HCT116 (cell line): Measurements from ENCODE around the gene RAB11A. TPM values are rescaled to one million over a fixed set of nuclear protein-coding genes. Genes with fewer than 3 reads are reported as not detected.

Experiments
- ATAC-seq: fragments of 200-7000 bp; cut with Tn5 transposase; 2 replicates; pipeline ENCODE4 v1.9.1; 2020; ENCODE audit warnings: mild to moderate bottlenecking, moderate library complexity
- BruUV-seq: library from RNA; stranded (reverse); fragments of 400-500 nt; replicated peaks from 2 replicates; lab custom pipeline; 2021; lab: Mats Ljungman, UMichigan
- CTCF ChIA-PET: fragments of 300-600 bp; sonication (Branson Sonifier 250); formaldehyde crosslinking; loops from one replicate; lab custom pipeline; 2021; ENCODE audit warnings: antibody characterized with exemption; lab: Charles Lee
- POLR2A ChIA-PET: fragments of 300-600, 350-600 bp; sonication (Branson Sonifier 250); formaldehyde crosslinking; loops from one replicate; lab custom pipeline; 2021; ENCODE audit warnings: antibody characterized with exemption; lab: Charles Lee
- RAD21 ChIA-PET, 2 experiments: fragments of 300-600 bp; sonication (Branson Sonifier 250); formaldehyde crosslinking; loops; one replicate each; lab custom pipeline; 2023; ENCODE audit warnings: low total read pairs in 2 of 2; ENCODE audit not compliant: uncharacterized antibody in 2 of 2, unreplicated experiment in 2 of 2, low non-redundant PET in 1 of 2; lab: Charles Lee
- DNase-seq: peaks from one replicate; pipeline ENCODE4 v3.0.0-alpha.2; 2010; ENCODE audit warnings: low read depth, low spot score
- H2AFZ ChIP-seq: fragments of 200-600 bp; shearing (Covaris generic), sonication (generic); 2 replicates; pipeline ENCODE4 v1.6.1; 2017; ENCODE audit warnings: low read depth, mixed run types, mixed read lengths, antibody characterized with exemption, low read length; ENCODE audit not compliant: poor library complexity, severe bottlenecking
- H3K27ac ChIP-seq: 2 replicates; pipeline ENCODE4 v1.5.1; 2012; ENCODE audit warnings: low read depth, low read length
- H3K27me3 ChIP-seq: fragments of 200-600 bp; sonication (generic); 2 replicates; pipeline ENCODE4 v1.6.1; 2016; ENCODE audit warnings: mixed run types, low read length, mixed read lengths; ENCODE audit not compliant: insufficient read depth
- H3K36me3 ChIP-seq, 2 experiments: fragments of 200-500 bp in 1 of 2; fragments of 200-600 bp in 1 of 2; sonication (Bioruptor generic) in 1 of 2; sonication (generic) in 1 of 2; 2 replicates each; pipeline versions ENCODE4 v1.5.1 to v1.6.1; 2014 to 2016; ENCODE audit warnings: low read length in 2 of 2, inconsistent platforms in 1 of 2, mixed read lengths in 1 of 2, mixed run types in 1 of 2; ENCODE audit not compliant: insufficient read depth in 2 of 2, control insufficient read depth in 1 of 2
- H3K4me1 ChIP-seq, 2 experiments: fragments of 200-600 bp in 1 of 2; sonication (generic) in 1 of 2; 2 replicates each; pipeline versions ENCODE4 v1.5.1 to v1.6.1; 2012 to 2017; ENCODE audit warnings: low read length in 2 of 2, inconsistent platforms in 1 of 2, mild to moderate bottlenecking in 1 of 2, mixed read lengths in 1 of 2, mixed run types in 1 of 2, moderate library complexity in 1 of 2; ENCODE audit not compliant: insufficient read depth in 2 of 2, control insufficient read depth in 1 of 2
- H3K4me2 ChIP-seq: fragments of 200-600 bp; sonication (generic); 2 replicates; pipeline ENCODE4 v1.6.1; 2017; ENCODE audit warnings: mixed run types, low read length, mixed read lengths
- H3K4me3 ChIP-seq, 2 experiments: fragments of 200-600 bp in 1 of 2; sonication (generic) in 1 of 2; replicated peaks in 1 of 2; 2 replicates each; pipeline ENCODE4 v1.5.1; 2011 to 2016; ENCODE audit warnings: low read length in 2 of 2, control low read depth in 1 of 2, low read depth in 1 of 2, mild to moderate bottlenecking in 1 of 2, mixed read lengths in 1 of 2, mixed run types in 1 of 2
- H3K79me2 ChIP-seq: fragments of 200-600 bp; sonication (generic); 2 replicates; pipeline ENCODE4 v1.6.1; 2017; ENCODE audit warnings: mild to moderate bottlenecking, mixed run types, low read length, moderate library complexity, mixed read lengths; ENCODE audit not compliant: insufficient read depth
- H3K9ac ChIP-seq: fragments of 200-600 bp; sonication (generic); 2 replicates; pipeline ENCODE4 v1.6.1; 2016; ENCODE audit warnings: low read length, mixed read lengths
- H3K9me2 ChIP-seq: fragments of 200-600 bp; sonication (generic), shearing (Covaris generic); 2 replicates; pipeline ENCODE4 v1.6.1; 2017; ENCODE audit warnings: mixed run types, mild to moderate bottlenecking, moderate library complexity; ENCODE audit not compliant: insufficient read depth
- H3K9me3 ChIP-seq, 2 experiments: fragments of 200-500 bp in 1 of 2; fragments of 200-600 bp in 1 of 2; sonication (Bioruptor generic) in 1 of 2; sonication (generic) in 1 of 2; 2 replicates each; pipeline ENCODE4 v1.6.1; 2014 to 2017; ENCODE audit warnings: low read length in 2 of 2, mixed read lengths in 2 of 2, inconsistent platforms in 1 of 2, low read depth in 1 of 2, mild to moderate bottlenecking in 1 of 2, mixed run types in 1 of 2, moderate library complexity in 1 of 2; ENCODE audit not compliant: control insufficient read depth in 1 of 2, insufficient read depth in 1 of 2
- H4K20me1 ChIP-seq: fragments of 200-600 bp; sonication (generic), shearing (Covaris generic); 2 replicates; pipeline ENCODE4 v1.6.1; 2017; ENCODE audit warnings: mixed run types, mild to moderate bottlenecking, moderate library complexity; ENCODE audit not compliant: insufficient read depth
- CBX3 ChIP-seq: IDR thresholded peaks from 2 replicates; pipeline ENCODE4 v1.6.1; 2012; ENCODE audit warnings: low read depth
- CEBPB ChIP-seq: IDR thresholded peaks from 2 replicates; pipeline ENCODE4 v1.6.1; 2012; ENCODE audit warnings: low read depth
- CTCF ChIP-seq, 3 experiments: fragments of 200-600 bp in 1 of 3; sonication (generic) in 1 of 3; IDR thresholded peaks in 2 of 3; conservative IDR thresholded peaks in 1 of 3; 2 replicates each; pipeline ENCODE4 v1.5.1; 2012 to 2017; ENCODE audit warnings: low read depth in 2 of 3, low read length in 2 of 3, antibody characterized with exemption in 1 of 3, borderline replicate concordance in 1 of 3, control low read depth in 1 of 3, mild to moderate bottlenecking in 1 of 3, mixed read lengths in 1 of 3, mixed run types in 1 of 3, moderate library complexity in 1 of 3; ENCODE audit not compliant: insufficient read depth in 1 of 3
- EGR1 ChIP-seq: IDR thresholded peaks from 2 replicates; pipeline ENCODE4 v1.6.1; 2012; ENCODE audit warnings: low read depth
- ELF1 ChIP-seq: IDR thresholded peaks from 2 replicates; pipeline ENCODE4 v1.6.1; 2012; ENCODE audit warnings: low read depth, borderline replicate concordance
- EZH2 ChIP-seq: fragments of 200-600 bp; sonication (generic); IDR thresholded peaks from 2 replicates; pipeline ENCODE4 v1.6.1; 2017; ENCODE audit warnings: antibody characterized with exemption, mixed run types
- FOSL1 ChIP-seq: IDR thresholded peaks from 2 replicates; pipeline ENCODE4 v1.6.1; 2012; ENCODE audit warnings: low read depth
- JUND ChIP-seq: IDR thresholded peaks from 2 replicates; pipeline ENCODE4 v1.6.1; 2012
- MAX ChIP-seq: IDR thresholded peaks from 2 replicates; pipeline ENCODE4 v1.6.1; 2012
- POLR2A ChIP-seq: IDR thresholded peaks from 2 replicates; pipeline ENCODE4 v1.7.0; 2011; ENCODE audit warnings: borderline replicate concordance; ENCODE audit not compliant: insufficient read depth, insufficient read length; ENCODE audit errors: extremely low read depth
- POLR2AphosphoS5 ChIP-seq: IDR thresholded peaks from 2 replicates; pipeline ENCODE4 v1.6.1; 2011; ENCODE audit warnings: mild to moderate bottlenecking, low read depth, low read length, moderate library complexity
- RAD21 ChIP-seq: IDR thresholded peaks from 2 replicates; pipeline ENCODE4 v1.6.1; 2012; ENCODE audit warnings: low read depth, mild to moderate bottlenecking
- SIN3A ChIP-seq: IDR thresholded peaks from 2 replicates; pipeline ENCODE4 v1.6.1; 2012; ENCODE audit warnings: low read depth
- SP1 ChIP-seq: IDR thresholded peaks from 2 replicates; pipeline ENCODE4 v1.6.1; 2012; ENCODE audit warnings: low read depth
- SRF ChIP-seq: IDR thresholded peaks from 2 replicates; pipeline ENCODE4 v1.6.1; 2012; ENCODE audit warnings: low read depth
- TCF7L2 ChIP-seq: IDR thresholded peaks from 2 replicates; pipeline ENCODE4 v1.7.0; 2011; ENCODE audit warnings: borderline replicate concordance, inconsistent platforms; ENCODE audit not compliant: insufficient read depth, insufficient read length; ENCODE audit errors: extremely low read depth
- YY1 ChIP-seq: IDR thresholded peaks from 2 replicates; pipeline ENCODE4 v1.6.1; 2011; ENCODE audit warnings: low read length, low read depth, moderate library complexity, mild to moderate bottlenecking; ENCODE audit not compliant: insufficient replicate concordance; ENCODE audit errors: extremely low read depth
- ZBTB33 ChIP-seq: IDR thresholded peaks from 2 replicates; pipeline ENCODE4 v1.6.1; 2011; ENCODE audit warnings: mild to moderate bottlenecking, low read length, moderate library complexity; ENCODE audit not compliant: insufficient replicate concordance; ENCODE audit errors: extremely low read depth
- ZNF274 ChIP-seq: fragments of 200-500 bp; sonication (Bioruptor generic); IDR thresholded peaks from 2 replicates; pipeline ENCODE4 v1.6.1; 2014; ENCODE audit warnings: mild to moderate bottlenecking, low read depth, low read length, inconsistent platforms
- intact Hi-C: fragments of 100-400 bp; cut with micrococcal nuclease; formaldehyde crosslinking; loops from 2 replicates; pipeline ENCODE4 v1.10.0; 2022
- total RNA-seq: library from RNA; stranded (reverse); gene quantifications from one replicate; pipeline ENCODE4 v1.2.1, GENCODE V29; 2021; ENCODE audit not compliant: unreplicated experiment

Gene RAB11A
- total RNA-seq, 1 experiment from 2014 or later = 234 TPM

GRCh38 chr15:65877749-65878148 lies 8.5 kb downstream of the RAB11A start:
- ATAC-seq = no peak
- ChIA-PET RAD21 (no interaction called here), POLR2A (no interaction called here), CTCF (interaction anchor here (1.1 kb wide), 1 partner anchor 21 kb away, joined by 3 read pairs; no protein-coding TSS in a partner anchor)
- Histone ChIP-seq H3K79me2 (peaks cover 66% of the 10 kb centered on the region), H3K4me1 (peaks cover 0 to 1% of the 10 kb centered on the region in 2 experiments; a peak in 2 of 4 replicates), H2AFZ (no peak overlapping the region), H3K27me3 (no peaks in the 10 kb centered on the region), H3K4me2 (no peak overlapping the region), H3K4me3 (no peak overlapping the region), H3K9me2 (no peaks in the 10 kb centered on the region), H3K9me3 (no peaks in the 10 kb centered on the region), H3K36me3 (peaks cover 38 to 45% of the 10 kb centered on the region in 2 experiments), H3K27ac (no peak overlapping the region), H4K20me1 (peaks cover 8% of the 10 kb centered on the region; the same call in 1 of the 2 replicates), H3K9ac (no peak overlapping the region)
- DNase-seq = no peak
- no TSS peak for BruUV-seq
- TF ChIP-seq CTCF (IDR thresholded peaks at IDR 0.05 in 2 of 3, conservative IDR thresholded peaks at IDR 0.05 in 1 of 3; ENCODE audit: borderline replicate concordance in 1 of 3, insufficient read depth in 1 of 3, low read depth in 2 of 3, low read length in 2 of 3) = no peak
- no peak for TF ChIP-seq ZNF274
- no peak for TF ChIP-seq EZH2
- TF ChIP-seq FOSL1 = no peak
- no peak for TF ChIP-seq ELF1
- TF ChIP-seq POLR2A = no peak
- no peak for TF ChIP-seq MAX
- TF ChIP-seq SIN3A = no peak
- no peak for TF ChIP-seq CBX3
- TF ChIP-seq TCF7L2 = no peak
- no peak for TF ChIP-seq CEBPB
- TF ChIP-seq SRF = no peak
- TF ChIP-seq JUND = no peak
- no peak for TF ChIP-seq POLR2AphosphoS5
- TF ChIP-seq EGR1 = no peak
- no peak for TF ChIP-seq SP1
- TF ChIP-seq YY1 = no peak
- TF ChIP-seq RAD21 = no peak
- no peak for TF ChIP-seq ZBTB33
- intact Hi-C loops = no loop called here
